ENCODE data around the gene GNB1. TPM values are rescaled to one million over a fixed set of nuclear protein-coding genes. Genes with fewer than 3 reads are reported as not detected.

The GNB1 gene
- total and polyA plus RNA-seq, 2 of the 4 experiments (the other 2 are of a cell fraction): 73.5 to 371 TPM

DNA sequence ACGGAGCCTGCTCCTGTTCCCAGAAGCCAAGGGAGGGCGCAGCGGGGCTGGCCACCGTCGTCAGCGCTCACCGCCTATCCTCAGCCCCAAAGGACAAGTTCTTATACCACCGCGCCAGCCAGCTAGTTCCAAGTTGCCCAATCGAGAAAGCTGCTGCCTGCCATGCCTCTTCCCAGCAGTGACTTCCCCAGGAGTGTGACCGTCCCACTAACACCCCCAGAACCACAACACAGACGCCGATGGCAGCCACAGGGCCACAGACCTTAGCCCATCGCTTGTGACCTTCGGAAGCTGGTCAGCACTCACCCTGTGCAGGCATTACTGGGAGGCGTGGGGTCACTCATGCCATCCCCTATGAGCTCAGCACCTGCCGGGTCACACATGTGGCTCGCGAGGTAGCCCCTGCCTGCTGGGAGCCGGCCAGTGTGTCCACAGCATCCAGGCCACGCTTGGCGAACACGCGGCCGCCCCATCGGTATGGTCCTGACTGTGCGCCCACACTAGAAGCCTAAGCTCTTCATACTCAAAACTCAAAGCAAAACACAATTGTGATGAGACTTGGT lies 132.7 kb downstream of the GNB1 start:
- Histone ChIP-seq H4K5ac (ENCODE audit: low read depth, low read length) (no peak overlapping the region), H3K14ac (replicated peaks; ENCODE audit: low read depth, low read length) (no peak overlapping the region), H4K91ac (ENCODE audit: insufficient read depth, low read depth, low read length) (no peak overlapping the region), H3K4me1 (ENCODE audit: control insufficient read depth, insufficient read depth, low read length) (no peaks in the 10 kb centered on the region), H3K4ac (ENCODE audit: low read depth, low read length) (no peak overlapping the region), H2BK20ac (ENCODE audit: low read depth, low read length) (no peak overlapping the region), H3K4me3 (ENCODE audit: insufficient read depth, low read depth, low read length) (no peak overlapping the region), H3K9me1 (ENCODE audit: insufficient read depth, low read length) (no peaks in the 10 kb centered on the region; the same call in 1 of the 2 replicates), H4K20me1 (ENCODE audit: insufficient read depth, low read length) (peaks cover 16% of the 10 kb centered on the region), H3K9ac (ENCODE audit: low read depth, low read length) (no peak overlapping the region), H3K27me3 (ENCODE audit: control insufficient read depth, insufficient read depth, low read length) (no peaks in the 10 kb centered on the region), H2BK120ac (ENCODE audit: low read depth, low read length) (no peak overlapping the region), H3K9me3 (ENCODE audit: control insufficient read depth, insufficient read depth, low read length) (no peaks in the 10 kb centered on the region), H4K8ac (ENCODE audit: low read depth in 2 of 2, low read length in 2 of 2) (no peak overlapping the region), H3K23ac (ENCODE audit: low read depth, low read length) (no peak overlapping the region), H3K27ac (ENCODE audit: insufficient read depth, low read length) (no peak overlapping the region), H2BK5ac (ENCODE audit: low read depth, low read length, poor library complexity, severe bottlenecking) (no peak overlapping the region), H2AFZ (replicated peaks; ENCODE audit: low read length, poor library complexity) (no peak overlapping the region), H2AK9ac (replicated peaks; ENCODE audit: low read depth, low read length, poor library complexity) (no peak overlapping the region), H2AK5ac (ENCODE audit: low read depth, low read length) (no peak overlapping the region), H3K56ac (ENCODE audit: extremely low read depth, insufficient read depth, low read length) (no peak overlapping the region), H3K36me3 (ENCODE audit: control insufficient read depth, insufficient read depth, low read length) (peaks cover 66% of the 10 kb centered on the region), H3K4me2 (ENCODE audit: low read depth, low read length) (no peak overlapping the region), H2BK15ac (ENCODE audit: low read depth, low read length) (no peak overlapping the region), H3K18ac (ENCODE audit: low read depth, low read length) (no peak overlapping the region), H3K79me1 (ENCODE audit: low read depth in 1 of 2, low read length in 2 of 2) (peaks cover 8 to 29% of the 10 kb centered on the region in 2 experiments; a peak in 3 of 4 replicates)
- DNase-seq (no peak), ATAC-seq (ENCODE audit: low read depth) (no peak)
- ChIA-PET CTCF (no interaction called here), POLR2A (ENCODE audit: unreplicated experiment) (no interaction called here)
- no TSS peak for BruUV-seq (replicated peaks)
- in situ Hi-C loops (cut with MboI; ENCODE audit: low sequenced_read_pairs) (no loop called here), intact Hi-C loops (cut with micrococcal nuclease) (no loop called here), dilution Hi-C loops (cut with HindIII; ENCODE audit: low sequenced_read_pairs, unreplicated experiment) (no loop called here)
- WGBS, 2 experiments (ENCODE audit: extremely low coverage in 2 of 2, insufficient read length in 1 of 2): 100% methylated on average over 4 of the region's 27 CpGs; no CpG with 5 or more reads in 1 of the 2 experiments
- TF ChIP-seq MAZ (IDR thresholded peaks at IDR 0.05; ENCODE audit: borderline replicate concordance, low read depth, low read length) (no peak), BHLHE40 (IDR thresholded peaks at IDR 0.05; ENCODE audit: low read depth, low read length) (no peak), POLR2A (IDR thresholded peaks at IDR 0.05; ENCODE audit: low read depth, low read length) (no peak)
- TF ChIP-seq, protein P1, sequence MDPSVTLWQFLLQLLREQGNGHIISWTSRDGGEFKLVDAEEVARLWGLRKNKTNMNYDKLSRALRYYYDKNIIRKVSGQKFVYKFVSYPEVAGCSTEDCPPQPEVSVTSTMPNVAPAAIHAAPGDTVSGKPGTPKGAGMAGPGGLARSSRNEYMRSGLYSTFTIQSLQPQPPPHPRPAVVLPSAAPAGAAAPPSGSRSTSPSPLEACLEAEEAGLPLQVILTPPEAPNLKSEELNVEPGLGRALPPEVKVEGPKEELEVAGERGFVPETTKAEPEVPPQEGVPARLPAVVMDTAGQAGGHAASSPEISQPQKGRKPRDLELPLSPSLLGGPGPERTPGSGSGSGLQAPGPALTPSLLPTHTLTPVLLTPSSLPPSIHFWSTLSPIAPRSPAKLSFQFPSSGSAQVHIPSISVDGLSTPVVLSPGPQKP (IDR thresholded peaks at IDR 0.05; ENCODE audit: borderline replicate concordance, low read depth, low read length): no peak

Measured in IMR-90 (cell line).